Measurements from ENCODE around the gene ANO5. TPM values are rescaled to one million over a fixed set of nuclear protein-coding genes. Genes with fewer than 3 reads are reported as not detected.

The ANO5 gene
- total RNA-seq, 1 experiment from 2014 or later = 3.4 TPM

GRCh38 chr11:22197139-22198005, 4.5 kb downstream of the ANO5 start:
- no peaks in the 10 kb centered on the region for H4K20me1 ChIP-seq (ENCODE audit: control insufficient read depth, insufficient read depth, insufficient read length)
- TF ChIP-seq, protein P1, sequence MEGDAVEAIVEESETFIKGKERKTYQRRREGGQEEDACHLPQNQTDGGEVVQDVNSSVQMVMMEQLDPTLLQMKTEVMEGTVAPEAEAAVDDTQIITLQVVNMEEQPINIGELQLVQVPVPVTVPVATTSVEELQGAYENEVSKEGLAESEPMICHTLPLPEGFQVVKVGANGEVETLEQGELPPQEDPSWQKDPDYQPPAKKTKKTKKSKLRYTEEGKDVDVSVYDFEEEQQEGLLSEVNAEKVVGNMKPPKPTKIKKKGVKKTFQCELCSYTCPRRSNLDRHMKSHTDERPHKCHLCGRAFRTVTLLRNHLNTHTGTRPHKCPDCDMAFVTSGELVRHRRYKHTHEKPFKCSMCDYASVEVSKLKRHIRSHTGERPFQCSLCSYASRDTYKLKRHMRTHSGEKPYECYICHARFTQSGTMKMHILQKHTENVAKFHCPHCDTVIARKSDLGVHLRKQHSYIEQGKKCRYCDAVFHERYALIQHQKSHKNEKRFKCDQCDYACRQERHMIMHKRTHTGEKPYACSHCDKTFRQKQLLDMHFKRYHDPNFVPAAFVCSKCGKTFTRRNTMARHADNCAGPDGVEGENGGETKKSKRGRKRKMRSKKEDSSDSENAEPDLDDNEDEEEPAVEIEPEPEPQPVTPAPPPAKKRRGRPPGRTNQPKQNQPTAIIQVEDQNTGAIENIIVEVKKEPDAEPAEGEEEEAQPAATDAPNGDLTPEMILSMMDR (conservative IDR thresholded peaks at IDR 0.05) = no peak
- H2BK15ac ChIP-seq (ENCODE audit: low read depth, low read length) = no peak overlapping the region
- Mint-ChIP-seq H3K4me1 (peaks cover 11 to 18% of the 10 kb centered on the region in 2 experiments), H3K27me3 (ENCODE audit: low read depth) (peaks cover 8% of the 10 kb centered on the region), H3K9me3 (no peaks in the 10 kb centered on the region), H3K4me3 (no peak overlapping the region), H3K36me3 (ENCODE audit: insufficient read depth in 1 of 3, low read depth in 3 of 3) (0 out of 7 replicates have a peak, but pooled peaks cover 0 to 4% (median 0%) of the 10 kb centered on the region in 3 experiments), H3K27ac (no peak overlapping the region)
- H4K5ac ChIP-seq (ENCODE audit: insufficient read length, low read depth, low read length) = no peak overlapping the region
- H3K9ac ChIP-seq (ENCODE audit: extremely low read depth, insufficient read length, low read length) = no peak overlapping the region
- H3K4me1 ChIP-seq (ENCODE audit: insufficient read depth, low read length) = no peaks in the 10 kb centered on the region
- H4K91ac ChIP-seq (ENCODE audit: insufficient read length, low read depth, low read length) = no peak overlapping the region
- H3K79me2 ChIP-seq (ENCODE audit: insufficient read depth, low read length) = no peaks in the 10 kb centered on the region
- no peak overlapping the region for H3K27ac ChIP-seq (ENCODE audit: insufficient read length, low read depth, low read length)
- H3K9me3 ChIP-seq (ENCODE audit: control insufficient read depth, low read depth, low read length) = no peaks in the 10 kb centered on the region
- H2AK5ac ChIP-seq (ENCODE audit: insufficient read length, low read length) = no peak overlapping the region
- H2BK120ac ChIP-seq (ENCODE audit: low read depth, low read length, poor library complexity, severe bottlenecking) = no peak overlapping the region
- H2AFZ ChIP-seq (ENCODE audit: low read length) = no peak overlapping the region
- H3K56ac ChIP-seq (ENCODE audit: insufficient read length, low read depth, low read length) = no peak overlapping the region
- H2BK5ac ChIP-seq (ENCODE audit: insufficient read length, low read length) = no peak overlapping the region
- H3K14ac ChIP-seq (ENCODE audit: insufficient read depth, low read length) = no peak overlapping the region
- H3K18ac ChIP-seq (ENCODE audit: insufficient read length, low read depth, low read length) = no peak overlapping the region
- WGBS (ENCODE audit: extremely low coverage, insufficient read length, low lambda C conversion rate) = no CpG with 5 or more reads among the region's 4 CpGs
- H3K23me2 ChIP-seq (ENCODE audit: insufficient read length, low read depth, low read length, poor library complexity, severe bottlenecking) = peaks cover 9% of the 10 kb centered on the region
- no peak for DNase-seq
- no peak overlapping the region for H3K23ac ChIP-seq (ENCODE audit: insufficient read length, low read depth, low read length)
- H3K27me3 ChIP-seq (ENCODE audit: insufficient read depth, low read length) = no peaks in the 10 kb centered on the region
- no peak overlapping the region for H3K4me2 ChIP-seq (ENCODE audit: insufficient read depth, insufficient read length, low read length)
- no peak overlapping the region for H2BK20ac ChIP-seq (ENCODE audit: low read depth, low read length, poor library complexity, severe bottlenecking)
- no peak overlapping the region for H2BK12ac ChIP-seq (ENCODE audit: insufficient read length, low read depth, low read length)
- H4K8ac ChIP-seq (replicated peaks; ENCODE audit: insufficient read length, low read depth, low read length) = no peak overlapping the region
- H3T11ph ChIP-seq (ENCODE audit: low read length) = no peak overlapping the region
- H3K4ac ChIP-seq (ENCODE audit: low read depth, low read length) = no peak overlapping the region
- H3K79me1 ChIP-seq (ENCODE audit: insufficient read depth, low read depth, low read length, poor library complexity, severe bottlenecking) = peaks cover 2% of the 10 kb centered on the region

Data from H9 (cell line).